ENCODE data around the gene CTAGE4. TPM values are rescaled to one million over a fixed set of nuclear protein-coding genes. Genes with fewer than 3 reads are reported as not detected.
"Not testable (repeated sequence)": the region's sequence is repeated elsewhere in the genome, so short reads cannot be mapped to it uniquely, and the experiment has no call there.

CTAGE4 gene
- polyA plus RNA-seq, 4 donors = 0.30 to 19.3 (median 5.3) TPM

DNA sequence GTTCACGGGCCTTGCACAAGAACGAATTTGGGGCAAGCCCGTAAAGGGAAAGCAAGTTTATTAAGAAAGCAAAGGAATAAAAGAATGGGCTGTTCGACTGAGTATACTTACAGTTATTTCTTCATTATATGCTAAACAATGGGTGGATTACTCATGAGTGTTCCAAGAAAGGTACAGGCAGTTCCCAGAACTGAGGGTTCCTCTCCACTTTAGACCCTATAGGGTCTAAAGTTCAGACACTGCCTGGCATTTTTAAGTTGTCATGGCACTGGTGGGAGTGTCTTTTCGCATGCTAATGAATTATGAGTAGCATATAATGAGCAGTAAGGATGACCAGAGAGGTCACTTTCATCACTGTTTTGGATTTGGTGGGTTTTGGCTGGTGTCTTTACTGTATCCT, 22.0 kb downstream of the CTAGE4 start:
- not testable (repeated sequence) for DNase-seq (ENCODE audit: low read depth in 4 of 4, low spot score in 3 of 4)

DNA sequence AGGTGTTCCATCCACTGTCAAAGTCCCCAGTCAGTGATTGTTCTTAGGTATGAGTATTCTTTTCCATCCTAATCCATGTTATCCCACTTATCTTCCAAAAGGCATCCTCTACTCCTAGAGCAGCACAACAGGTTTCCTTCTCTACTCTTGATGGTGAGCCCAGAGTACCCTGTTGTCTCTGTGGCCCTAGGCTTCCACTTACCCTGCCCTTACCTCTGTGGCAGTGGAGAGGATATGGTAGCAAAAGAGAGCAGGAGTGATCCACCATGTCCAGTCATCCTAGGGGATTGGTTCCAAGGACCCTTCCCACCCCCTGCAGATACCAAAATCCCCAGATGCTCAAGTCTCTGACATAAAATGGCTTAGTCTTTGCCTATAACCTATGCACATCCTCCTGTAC, 33.9 kb downstream of the CTAGE4 start:
- DNase-seq (ENCODE audit: low read depth in 4 of 4, low spot score in 3 of 4) = not testable (repeated sequence)

DNA sequence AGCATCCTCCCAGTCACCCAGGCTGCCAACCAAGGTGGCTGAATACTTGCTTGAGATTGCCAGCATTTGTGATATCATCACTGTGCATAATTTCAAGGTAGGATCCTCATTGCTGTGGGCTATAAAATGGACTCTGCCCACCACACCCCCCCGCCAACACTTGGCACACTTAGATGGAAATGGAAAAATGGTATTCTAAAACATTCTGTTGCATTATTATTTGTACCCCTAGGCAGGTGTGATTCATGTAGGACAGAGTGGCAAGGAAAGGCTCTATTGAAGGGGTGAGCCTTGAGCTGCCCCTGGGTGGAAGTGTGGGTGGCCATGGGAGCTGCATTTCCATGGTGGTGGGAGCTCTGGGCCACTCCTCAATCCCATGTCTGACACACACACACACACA, 35.3 kb downstream of the CTAGE4 start:
- not testable (repeated sequence) for DNase-seq (ENCODE audit: low read depth in 4 of 4, low spot score in 3 of 4)

DNA sequence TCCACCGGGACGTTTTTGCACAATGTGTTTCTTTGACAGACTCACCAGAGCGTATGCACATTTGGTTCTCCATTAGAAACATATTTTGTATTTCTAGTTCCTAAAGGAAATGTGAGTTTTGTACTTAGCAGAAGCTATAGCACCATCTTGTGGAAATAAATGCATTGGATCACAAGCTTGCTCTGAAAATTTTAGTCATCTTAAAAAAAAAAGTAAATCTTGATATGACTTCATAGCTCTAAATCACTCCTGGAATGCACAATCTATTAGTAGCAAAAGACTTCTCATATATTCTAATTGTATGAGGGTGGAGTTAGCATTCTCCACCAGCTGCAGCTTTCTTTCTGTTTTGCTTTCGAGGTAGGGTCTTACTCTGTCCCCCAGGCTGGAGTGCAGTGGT, 35.9 kb downstream of the CTAGE4 start:
- DNase-seq (ENCODE audit: low read depth in 4 of 4, low spot score in 3 of 4) = not testable (repeated sequence)

DNA sequence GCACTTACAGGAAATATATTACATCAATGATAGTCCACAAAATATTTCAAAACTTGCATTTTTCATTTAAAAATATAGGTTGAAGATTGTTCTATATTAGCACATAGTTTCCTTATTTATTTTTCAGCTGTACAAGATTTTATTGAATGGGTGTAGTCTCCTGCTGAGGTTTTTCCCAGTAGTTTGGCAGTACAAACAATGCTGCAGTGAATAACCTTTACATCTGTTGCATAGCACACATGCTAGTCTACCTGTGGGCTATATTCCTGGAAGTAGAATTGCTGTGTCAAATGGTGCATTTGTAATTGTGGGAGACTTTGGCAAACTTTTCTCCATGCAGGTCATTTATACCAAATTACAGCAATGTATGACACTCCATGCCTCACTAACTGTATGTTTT, 37.3 kb downstream of the CTAGE4 start:
- not testable (repeated sequence) for DNase-seq (ENCODE audit: low read depth in 4 of 4, low spot score in 3 of 4)

DNA sequence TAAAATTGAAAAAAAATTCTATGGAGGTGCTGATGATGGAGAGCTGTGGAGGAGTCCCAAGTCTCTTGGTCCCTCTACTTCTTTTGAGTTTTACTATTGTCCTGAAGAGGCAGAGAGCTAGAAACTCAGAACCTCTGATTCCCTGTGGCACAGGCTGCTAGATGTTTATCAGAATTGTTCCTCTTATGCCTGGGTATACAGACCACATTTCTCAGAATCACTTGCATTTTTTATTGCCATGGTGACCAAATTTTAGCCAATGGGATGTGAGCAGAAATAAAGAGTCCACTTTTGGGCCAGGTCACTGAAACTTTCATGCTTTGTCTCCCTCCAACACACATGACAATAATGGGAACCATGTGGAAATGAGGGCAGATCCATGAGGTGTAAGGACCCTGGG, 40.4 kb downstream of the CTAGE4 start:
- DNase-seq (ENCODE audit: low read depth in 4 of 4, low spot score in 3 of 4) = not testable (repeated sequence)

DNA sequence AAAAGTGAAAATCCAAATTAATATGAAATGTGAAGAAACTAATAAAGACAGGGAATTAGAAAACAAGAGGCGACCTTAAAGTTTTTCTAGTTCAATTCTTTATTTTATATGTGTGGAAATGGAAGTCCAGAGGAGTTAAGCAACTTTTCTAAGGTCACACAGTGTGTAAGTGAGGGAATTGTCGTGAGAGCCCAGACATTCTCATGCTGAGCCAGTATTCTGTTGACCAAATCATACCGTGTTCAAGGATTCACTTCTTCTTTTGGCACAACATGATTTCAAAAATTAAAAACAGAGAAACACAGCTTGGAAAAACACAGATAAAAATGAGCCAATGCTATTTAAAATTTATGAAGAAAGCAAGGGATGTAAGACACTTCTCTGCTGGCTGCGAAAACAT, 43.6 kb downstream of the CTAGE4 start:
- not testable (repeated sequence) for DNase-seq (ENCODE audit: low read depth in 4 of 4, low spot score in 3 of 4)

DNA sequence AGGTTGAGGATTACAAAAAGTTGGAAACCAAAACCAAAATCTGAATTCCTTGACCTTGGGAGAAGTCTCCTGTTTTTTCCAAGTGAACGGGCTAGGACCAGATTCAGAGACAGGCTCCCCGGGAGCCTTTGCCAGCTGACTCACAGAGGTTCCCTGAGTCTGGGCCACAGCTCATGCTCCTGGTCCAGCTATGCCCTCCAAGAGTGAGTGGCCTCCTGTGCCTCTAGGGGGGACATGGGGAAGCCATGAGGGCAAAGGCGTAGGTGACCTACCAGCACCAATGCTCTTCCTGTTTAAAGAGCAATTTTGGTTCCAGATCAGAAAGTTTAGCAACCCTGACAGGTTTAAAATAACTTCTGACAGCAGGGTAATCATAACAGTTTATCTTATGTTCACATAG, 45.5 kb downstream of the CTAGE4 start:
- not testable (repeated sequence) for DNase-seq (ENCODE audit: low read depth in 4 of 4, low spot score in 3 of 4)

DNA sequence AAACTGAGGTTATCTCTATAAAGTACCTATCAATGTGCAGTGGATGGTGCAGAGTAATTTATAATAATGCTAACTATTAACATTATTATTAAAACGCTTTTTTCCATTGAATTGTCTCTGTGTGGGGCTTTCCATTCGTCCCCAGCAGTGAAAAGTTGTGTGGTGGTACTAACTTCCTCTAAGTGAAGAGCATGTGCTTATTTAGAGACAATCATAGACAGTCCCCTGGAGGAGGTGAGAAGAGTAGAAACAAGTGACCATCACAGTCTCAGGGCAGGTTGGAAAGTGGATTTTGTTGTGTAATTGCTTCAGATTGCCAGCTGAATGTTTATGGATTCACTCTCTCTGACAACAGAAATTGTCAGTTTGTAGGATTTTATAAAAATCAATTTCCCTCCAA, 47.8 kb downstream of the CTAGE4 start:
- DNase-seq (ENCODE audit: low read depth in 4 of 4, low spot score in 3 of 4) = not testable (repeated sequence)

DNA sequence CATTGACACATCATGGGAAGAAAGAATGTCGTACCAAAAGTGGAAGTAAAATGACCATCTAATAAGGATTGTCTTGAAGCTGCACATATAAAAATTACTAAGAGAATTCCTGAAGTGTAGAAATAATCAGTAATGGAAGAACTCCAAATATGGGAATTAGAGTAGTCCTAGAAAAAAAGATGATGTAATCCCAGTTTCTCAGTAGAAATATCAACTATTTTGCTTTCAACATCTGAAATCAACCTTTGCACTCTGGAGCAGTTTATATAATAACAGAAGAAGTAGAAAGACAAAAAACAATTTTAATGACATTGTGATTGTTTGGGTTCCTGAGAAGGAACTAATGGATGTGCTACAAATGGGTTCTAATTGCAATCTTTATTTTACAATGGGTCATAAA, 49.8 kb downstream of the CTAGE4 start:
- not testable (repeated sequence) for DNase-seq (ENCODE audit: low read depth in 4 of 4, low spot score in 3 of 4)

Other genes with a start within 250 kb of the CTAGE4 start
- gene OR2F2, start 248.2 kb upstream of the CTAGE4 start, polyA plus RNA-seq (ENCODE audit: insufficient read length in 4 of 4) = not detected
- gene OR2F1, start 228.6 kb upstream of the CTAGE4 start, polyA plus RNA-seq (ENCODE audit: insufficient read length in 4 of 4) = under 1 TPM in 2 of 4 donors, not detected in 2; 0.15 to 0.18 TPM
- not detected for gene OR6B1, start 183.1 kb upstream of the CTAGE4 start, polyA plus RNA-seq (ENCODE audit: insufficient read length in 4 of 4)
- under 1 TPM in 2 of 4 donors, not detected in 2; 0.06 TPM for gene OR2A5, start 134.5 kb upstream of the CTAGE4 start, polyA plus RNA-seq (ENCODE audit: insufficient read length in 4 of 4)
- gene OR2A25, start 113.7 kb upstream of the CTAGE4 start, polyA plus RNA-seq (ENCODE audit: insufficient read length in 4 of 4) = under 1 TPM in 1 of 4 donors, not detected in 3; 0.18 TPM
- gene OR2A12, start 97.2 kb upstream of the CTAGE4 start, polyA plus RNA-seq (ENCODE audit: insufficient read length in 4 of 4) = under 1 TPM in 2 of 4 donors, not detected in 2; 0.07 to 0.11 TPM
- gene OR2A2, start 73.9 kb upstream of the CTAGE4 start, polyA plus RNA-seq (ENCODE audit: insufficient read length in 4 of 4) = not detected
- under 1 TPM in 1 of 4 donors, not detected in 3; 0.09 TPM for gene OR2A14, start 60.3 kb upstream of the CTAGE4 start, polyA plus RNA-seq (ENCODE audit: insufficient read length in 4 of 4)
- 10 to 100 TPM in 3 of 4 donors, 1 to 10 TPM in 1; 5.5 to 28.1 (median 20.2) TPM for gene ARHGEF35, start 12.4 kb downstream of the CTAGE4 start, polyA plus RNA-seq (ENCODE audit: insufficient read length in 4 of 4)
- 1 to 10 TPM in 3 of 4 donors, under 1 TPM in 1; 0.53 to 2.0 (median 1.5) TPM for gene OR2A42, start 56.1 kb downstream of the CTAGE4 start, polyA plus RNA-seq (ENCODE audit: insufficient read length in 4 of 4)
- gene OR2A7, start 81.3 kb downstream of the CTAGE4 start, polyA plus RNA-seq (ENCODE audit: insufficient read length in 4 of 4) = 10 to 100 TPM in 2 of 4 donors, 1 to 10 TPM in 2; 5.4 to 18.4 (median 10.1) TPM
- 1 to 10 TPM; 3.5 to 9.5 (median 4.0) TPM for gene CTAGE8, start 85.8 kb downstream of the CTAGE4 start, polyA plus RNA-seq (ENCODE audit: insufficient read length in 4 of 4)
- gene OR2A1, start 129.0 kb downstream of the CTAGE4 start, polyA plus RNA-seq (ENCODE audit: insufficient read length in 4 of 4) = 1 to 10 TPM in 2 of 4 donors, under 1 TPM in 2; 0.63 to 1.5 (median 0.88) TPM
- 10 to 100 TPM in 3 of 4 donors, 1 to 10 TPM in 1; 8.9 to 38.1 (median 22.2) TPM for gene ARHGEF5, start 171.9 kb downstream of the CTAGE4 start, polyA plus RNA-seq (ENCODE audit: insufficient read length in 4 of 4)
- gene NOBOX, start 220.2 kb downstream of the CTAGE4 start, polyA plus RNA-seq (ENCODE audit: insufficient read length in 4 of 4) = not detected